ENCODE measurements around the gene KRT222. TPM values are rescaled to one million over a fixed set of nuclear protein-coding genes. Genes with fewer than 3 reads are reported as not detected.

KRT222 gene
- under 1 TPM in 2 of 4 donors, not detected in 2; 0.13 to 0.19 TPM for total RNA-seq

DNA sequence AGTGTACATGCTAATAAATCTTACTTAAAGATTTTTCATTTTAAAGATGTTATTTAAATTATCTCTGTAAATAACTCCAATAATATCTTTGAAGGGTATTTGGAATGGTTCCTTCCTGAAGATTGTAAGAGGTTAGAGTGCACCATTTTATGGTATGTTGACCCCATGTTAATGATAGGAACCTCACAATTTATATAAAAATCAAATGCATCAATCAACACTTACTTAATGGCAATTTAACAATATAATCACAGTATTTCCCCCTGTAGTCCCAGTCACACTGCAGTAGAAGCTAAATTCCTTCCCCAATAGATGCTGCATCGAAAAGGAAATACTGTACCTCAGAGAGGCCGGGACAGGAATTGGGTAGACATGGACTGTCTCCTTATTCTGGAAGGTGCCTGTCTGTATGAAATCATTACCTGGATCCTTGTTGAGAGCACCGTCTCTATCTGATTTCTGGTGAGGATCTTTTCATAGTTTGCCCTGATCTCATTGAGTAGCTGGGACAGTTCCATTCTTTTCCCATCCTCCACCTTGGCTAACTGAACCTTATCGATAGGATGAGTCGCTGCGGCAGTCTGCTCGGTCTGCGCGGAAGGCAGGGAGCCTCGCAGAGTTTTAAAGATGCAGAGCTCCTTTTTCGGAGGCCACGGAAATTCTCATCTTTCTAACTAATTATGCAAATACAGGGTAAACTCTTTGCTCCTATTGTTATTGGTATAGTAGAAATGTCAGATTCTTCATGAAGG, at the start of gene KRT222:
Gene KRT222, minus strand, starts transcription at position 596 of the 752 bp plus-strand sequence. Its CDS starts 78 bp downstream, at position 518.
- DNase-seq (ENCODE audit: low spot score in 2 of 2), result no peak
- no peak for TF ChIP-seq POLR2A (IDR thresholded peaks at IDR 0.05)
- TF ChIP-seq, protein P1, sequence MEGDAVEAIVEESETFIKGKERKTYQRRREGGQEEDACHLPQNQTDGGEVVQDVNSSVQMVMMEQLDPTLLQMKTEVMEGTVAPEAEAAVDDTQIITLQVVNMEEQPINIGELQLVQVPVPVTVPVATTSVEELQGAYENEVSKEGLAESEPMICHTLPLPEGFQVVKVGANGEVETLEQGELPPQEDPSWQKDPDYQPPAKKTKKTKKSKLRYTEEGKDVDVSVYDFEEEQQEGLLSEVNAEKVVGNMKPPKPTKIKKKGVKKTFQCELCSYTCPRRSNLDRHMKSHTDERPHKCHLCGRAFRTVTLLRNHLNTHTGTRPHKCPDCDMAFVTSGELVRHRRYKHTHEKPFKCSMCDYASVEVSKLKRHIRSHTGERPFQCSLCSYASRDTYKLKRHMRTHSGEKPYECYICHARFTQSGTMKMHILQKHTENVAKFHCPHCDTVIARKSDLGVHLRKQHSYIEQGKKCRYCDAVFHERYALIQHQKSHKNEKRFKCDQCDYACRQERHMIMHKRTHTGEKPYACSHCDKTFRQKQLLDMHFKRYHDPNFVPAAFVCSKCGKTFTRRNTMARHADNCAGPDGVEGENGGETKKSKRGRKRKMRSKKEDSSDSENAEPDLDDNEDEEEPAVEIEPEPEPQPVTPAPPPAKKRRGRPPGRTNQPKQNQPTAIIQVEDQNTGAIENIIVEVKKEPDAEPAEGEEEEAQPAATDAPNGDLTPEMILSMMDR (IDR thresholded peaks at IDR 0.05), result no peak
- 9 to 12% methylated on average over 12 of the region's 12 CpGs for WGBS, 2 donors
- intact Hi-C loops (cut with DNase I; ENCODE audit: low total_unique reads), result no loop called here
- no peak within 1 kb of the TSS for H3K4me3 ChIP-seq (ENCODE audit: low read depth, poor library complexity, severe bottlenecking)

DNA sequence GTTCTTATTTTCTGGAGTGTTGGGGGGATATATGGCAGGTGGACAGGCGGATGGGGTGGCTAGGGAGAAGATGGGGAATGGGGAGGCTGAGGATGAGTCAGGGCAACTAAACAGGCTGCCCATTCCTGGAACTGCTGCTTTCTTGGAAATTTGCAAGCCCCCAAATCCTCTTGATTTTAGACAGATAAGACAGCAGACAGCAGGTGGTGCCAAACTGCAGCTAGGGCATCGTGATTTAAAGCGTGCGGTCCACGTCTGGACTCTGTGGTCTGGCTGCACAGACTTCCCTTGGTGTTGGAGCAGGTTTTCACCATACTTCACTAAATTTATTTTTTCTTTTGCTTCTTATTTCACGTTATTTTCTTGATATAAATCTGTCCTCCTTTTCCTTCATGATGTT, 49.5 kb upstream of the KRT222 start:
- no peak for DNase-seq (ENCODE audit: low spot score in 2 of 2)
- no peak overlapping the region for H3K4me3 ChIP-seq (ENCODE audit: low read depth, poor library complexity, severe bottlenecking)
- intact Hi-C loops (cut with DNase I; ENCODE audit: low total_unique reads), result no loop called here
- 67 to 79% methylated on average over 6 of the region's 6 CpGs for WGBS, 2 donors
- TF ChIP-seq, protein P1 (IDR thresholded peaks at IDR 0.05), result no peak
- TF ChIP-seq POLR2A (IDR thresholded peaks at IDR 0.05), result no peak

DNA sequence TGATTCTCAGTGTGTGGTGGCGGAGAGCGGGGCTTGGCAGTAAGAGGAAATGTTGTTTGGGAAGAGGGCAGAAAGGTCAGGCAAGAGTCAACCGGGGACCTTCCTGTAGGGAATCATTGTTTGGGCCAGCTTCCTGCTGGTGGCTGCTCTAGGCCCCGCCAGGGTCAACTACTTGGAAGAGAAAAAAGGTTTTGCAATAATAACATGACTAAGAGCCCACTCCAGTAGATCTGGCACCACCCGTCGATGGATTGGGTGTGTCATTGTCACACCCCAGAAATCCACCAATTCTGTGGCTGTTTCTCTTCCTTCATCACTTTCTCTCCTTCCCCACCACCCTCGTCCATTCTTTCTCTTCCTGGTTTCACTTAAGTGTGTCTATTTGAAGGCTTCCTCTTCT, 42.8 kb upstream of the KRT222 start:
- 45 to 48% methylated on average over 7 of the region's 7 CpGs for WGBS, 2 donors
- intact Hi-C loops (cut with DNase I; ENCODE audit: low total_unique reads), result no loop called here
- H3K4me3 ChIP-seq (ENCODE audit: low read depth, poor library complexity, severe bottlenecking), result no peak overlapping the region
- TF ChIP-seq, protein P1 (IDR thresholded peaks at IDR 0.05), result no peak
- TF ChIP-seq POLR2A (IDR thresholded peaks at IDR 0.05), result no peak
- peak; percentile 60 to 90 for DNase-seq (ENCODE audit: low spot score in 2 of 2)

DNA sequence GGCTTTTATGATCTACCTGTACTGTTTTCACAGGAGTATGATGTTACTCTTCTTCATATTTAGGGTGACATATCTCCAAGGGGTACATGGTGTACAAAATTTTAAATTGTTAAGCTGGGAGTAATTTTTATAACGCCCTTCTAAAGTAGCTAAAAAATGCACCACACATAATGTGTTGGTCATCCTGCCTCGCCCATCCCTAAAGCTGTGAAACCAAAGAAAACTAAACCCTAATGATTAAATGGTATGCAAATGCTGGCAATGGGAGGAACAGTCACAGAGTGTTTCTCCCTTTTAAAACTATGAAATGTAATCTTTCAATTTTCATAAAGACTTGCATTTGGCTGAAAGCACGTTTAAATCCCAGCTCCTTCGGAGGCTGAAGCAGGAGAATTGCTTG, 40.6 kb upstream of the KRT222 start:
- TF ChIP-seq, protein P1 (IDR thresholded peaks at IDR 0.05), result no peak
- no peak for TF ChIP-seq POLR2A (IDR thresholded peaks at IDR 0.05)
- 63 to 65% methylated on average over 4 of the region's 4 CpGs for WGBS, 2 donors
- no peak overlapping the region for H3K4me3 ChIP-seq (ENCODE audit: low read depth, poor library complexity, severe bottlenecking)
- intact Hi-C loops (cut with DNase I; ENCODE audit: low total_unique reads), result no loop called here
- DNase-seq (ENCODE audit: low spot score in 2 of 2), result no peak

DNA sequence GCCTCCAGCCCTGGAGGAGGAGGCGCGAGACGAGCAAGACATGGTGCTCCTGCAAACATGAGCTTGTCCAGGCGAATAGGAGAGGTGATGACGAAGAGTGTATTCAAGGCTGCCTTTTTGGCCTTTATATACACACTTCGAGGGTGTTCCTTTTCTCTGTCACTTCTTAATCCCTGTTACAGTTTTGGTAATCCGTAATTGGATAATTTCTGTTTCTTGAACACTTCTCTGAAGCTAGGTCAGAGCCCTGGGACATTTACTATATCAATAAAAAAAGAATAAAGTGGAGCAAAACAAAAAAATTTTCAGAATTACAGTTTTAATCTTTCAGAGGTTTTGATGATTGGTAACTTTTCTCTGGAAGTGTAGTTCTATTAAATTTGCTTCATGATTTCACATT, 38.7 kb upstream of the KRT222 start, which contains the start of gene KRT24:
Gene KRT24, minus strand, starts transcription at position 101 of the 400 bp plus-strand sequence. Its CDS starts 59 bp downstream, at position 42.
- TF ChIP-seq POLR2A (IDR thresholded peaks at IDR 0.05), result no peak
- TF ChIP-seq, protein P1 (IDR thresholded peaks at IDR 0.05), result no peak
- intact Hi-C loops (cut with DNase I; ENCODE audit: low total_unique reads), result no loop called here
- H3K4me3 ChIP-seq (ENCODE audit: low read depth, poor library complexity, severe bottlenecking), result no peak within 1 kb of the TSS
- 66 to 73% methylated on average over 7 of the region's 7 CpGs for WGBS, 2 donors
- DNase-seq (ENCODE audit: low spot score in 2 of 2), result no peak

Data from lower leg skin (tissue), 4 donors.